Astrocyte (in vitro differentiated cells and primary cell): Measurements from ENCODE around the gene PI4KB. TPM values are rescaled to one million over a fixed set of nuclear protein-coding genes. Genes with fewer than 3 reads are reported as not detected.
A peak's percentile ranks its signal among the peaks of the same experiment; 100 is the strongest.

ENCODE experiments used
- DNase-seq: peaks from one replicate; pipeline ENCODE4 v3.0.0-alpha.2; 2010; ENCODE audit warnings: low read depth
- FAIRE-seq: peaks from 2 replicates; lab custom pipeline; 2011; peaks lifted over from hg19 to GRCh38; lab: Jason Lieb, UNC
- H2AFZ ChIP-seq: 2 replicates; pipeline ENCODE4 v1.6.0; 2012; ENCODE audit warnings: low read depth, low read length, inconsistent platforms
- H3K27ac ChIP-seq: 2 replicates; pipeline ENCODE4 v1.5.1; 2011; ENCODE audit warnings: low read depth, low read length, inconsistent platforms
- H3K27me3 ChIP-seq: 2 replicates; pipeline ENCODE4 v1.6.0; 2011; ENCODE audit warnings: low read length, inconsistent platforms; ENCODE audit not compliant: insufficient read depth
- H3K36me3 ChIP-seq: 2 replicates; pipeline ENCODE4 v1.5.1; 2011; ENCODE audit warnings: low read length, inconsistent platforms; ENCODE audit not compliant: insufficient read depth
- H3K4me1 ChIP-seq: 2 replicates; pipeline ENCODE4 v1.5.1; 2011; ENCODE audit warnings: low read length, inconsistent platforms; ENCODE audit not compliant: insufficient read depth
- H3K4me2 ChIP-seq: 2 replicates; pipeline ENCODE4 v1.6.0; 2012; ENCODE audit warnings: low read length, inconsistent platforms
- H3K4me3 ChIP-seq: 2 replicates; pipeline ENCODE4 v1.5.1; 2011; ENCODE audit warnings: low read depth, mild to moderate bottlenecking, low read length, inconsistent platforms; ENCODE audit not compliant: insufficient read depth
- H3K79me2 ChIP-seq: 2 replicates; pipeline ENCODE4 v1.6.0; 2012; ENCODE audit warnings: mild to moderate bottlenecking, low read length, inconsistent platforms; ENCODE audit not compliant: insufficient read depth
- H3K9ac ChIP-seq: 2 replicates; pipeline ENCODE4 v1.6.0; 2012; ENCODE audit warnings: mild to moderate bottlenecking, low read length, inconsistent platforms
- H3K9me3 ChIP-seq: 2 replicates; pipeline ENCODE4 v1.5.1; 2012; ENCODE audit warnings: low read depth, mild to moderate bottlenecking, low read length, inconsistent platforms; ENCODE audit not compliant: insufficient read depth
- H4K20me1 ChIP-seq: 2 replicates; pipeline ENCODE4 v1.6.0; 2012; ENCODE audit warnings: low read length, inconsistent platforms; ENCODE audit not compliant: insufficient read depth
- H3K27ac Mint-ChIP-seq: one replicate; pipeline ENCODE4 v1.8.0; 2021; ENCODE audit warnings: mild to moderate bottlenecking, mixed read lengths; ENCODE audit not compliant: unreplicated experiment
- H3K27me3 Mint-ChIP-seq: one replicate; pipeline ENCODE4 v1.8.0; 2021; ENCODE audit warnings: low read depth, mixed read lengths; ENCODE audit not compliant: unreplicated experiment
- H3K36me3 Mint-ChIP-seq: one replicate; pipeline ENCODE4 v1.8.0; 2021; ENCODE audit warnings: low read depth, mixed read lengths; ENCODE audit not compliant: unreplicated experiment
- H3K4me1 Mint-ChIP-seq: one replicate; pipeline ENCODE4 v1.8.0; 2021; ENCODE audit warnings: low read depth, mixed read lengths; ENCODE audit not compliant: unreplicated experiment
- H3K4me3 Mint-ChIP-seq: one replicate; pipeline ENCODE4 v1.8.0; 2021; ENCODE audit warnings: mild to moderate bottlenecking, moderate library complexity, mixed read lengths; ENCODE audit not compliant: unreplicated experiment
- H3K9me3 Mint-ChIP-seq: one replicate; pipeline ENCODE4 v1.8.0; 2021; ENCODE audit warnings: mild to moderate bottlenecking, mixed read lengths; ENCODE audit not compliant: unreplicated experiment
- CTCF ChIP-seq: IDR thresholded peaks from 2 replicates; pipeline ENCODE4 v1.5.1; 2011; ENCODE audit warnings: low read depth, mild to moderate bottlenecking, inconsistent platforms, low read length, moderate library complexity; ENCODE audit not compliant: insufficient read depth
- EZH2 ChIP-seq: IDR thresholded peaks from 2 replicates; pipeline ENCODE4 v1.6.1; 2012; ENCODE audit warnings: mild to moderate bottlenecking, low read length, inconsistent platforms; ENCODE audit not compliant: insufficient read depth
- total RNA-seq: library from RNA; stranded (reverse); gene quantifications from 2 replicates; pipeline ENCODE4 v1.2.1, GENCODE V29; 2021

PI4KB gene
- total RNA-seq, 1 donor from 2014 or later, result 67.8 TPM

GRCh38 chr1:151342569-151342968, 15.4 kb upstream of the PI4KB start:
- no peaks in the 10 kb centered on the region for H3K27me3 Mint-ChIP-seq
- TF ChIP-seq CTCF, result no peak
- TF ChIP-seq EZH2, result no peak
- peaks cover 8% of the 10 kb centered on the region for H3K36me3 ChIP-seq
- H3K4me1 ChIP-seq, result peaks cover 12% of the 10 kb centered on the region
- H3K4me3 Mint-ChIP-seq, result no peak overlapping the region
- H3K79me2 ChIP-seq, result peaks cover 16% of the 10 kb centered on the region
- no peaks in the 10 kb centered on the region for H4K20me1 ChIP-seq
- no peaks in the 10 kb centered on the region for H3K27me3 ChIP-seq
- FAIRE-seq (no peak), DNase-seq (no peak)
- peaks cover 17% of the 10 kb centered on the region for H3K36me3 Mint-ChIP-seq
- peaks cover 27% of the 10 kb centered on the region for H3K4me1 Mint-ChIP-seq
- no peaks in the 10 kb centered on the region for H3K9me3 Mint-ChIP-seq
- no peak overlapping the region for H2AFZ ChIP-seq
- no peak overlapping the region for H3K9ac ChIP-seq
- H3K4me2 ChIP-seq, result no peak overlapping the region
- no peak overlapping the region for H3K27ac ChIP-seq
- H3K4me3 ChIP-seq, result no peak overlapping the region
- H3K9me3 ChIP-seq, result no peaks in the 10 kb centered on the region
- no peak overlapping the region for H3K27ac Mint-ChIP-seq

GRCh38 chr1:151342021-151342420, 14.8 kb upstream of the PI4KB start:
- H3K27ac ChIP-seq, result no peak overlapping the region
- FAIRE-seq, result no peak

More at GRCh38 chr1:151342021-151342420, 14.8 kb upstream of the PI4KB start:
- H3K4me1 Mint-ChIP-seq, result peaks cover 23% of the 10 kb centered on the region
- peaks cover 17% of the 10 kb centered on the region for H3K36me3 Mint-ChIP-seq
- H4K20me1 ChIP-seq, result no peaks in the 10 kb centered on the region
- DNase-seq, result no peak
- H3K4me3 Mint-ChIP-seq, result no peak overlapping the region
- H3K9me3 ChIP-seq, result no peaks in the 10 kb centered on the region
- H3K27me3 ChIP-seq, result no peaks in the 10 kb centered on the region
- H3K9me3 Mint-ChIP-seq, result no peaks in the 10 kb centered on the region
- no peak overlapping the region for H3K4me3 ChIP-seq
- H3K27me3 Mint-ChIP-seq, result no peaks in the 10 kb centered on the region
- H3K4me1 ChIP-seq, result peaks cover 9% of the 10 kb centered on the region
- TF ChIP-seq EZH2 (no peak), CTCF (no peak)
- H2AFZ ChIP-seq, result no peak overlapping the region
- H3K36me3 ChIP-seq, result peaks cover 8% of the 10 kb centered on the region
- peak overlapping the region; percentile 18 for H3K27ac Mint-ChIP-seq
- H3K79me2 ChIP-seq, result peaks cover 16% of the 10 kb centered on the region
- H3K4me2 ChIP-seq, result no peak overlapping the region
- no peak overlapping the region for H3K9ac ChIP-seq
